K562 (cell line): Measurements from ENCODE around the gene BIRC3. TPM values are rescaled to one million over a fixed set of nuclear protein-coding genes. Genes with fewer than 3 reads are reported as not detected.

Experiments used
- ASH1L ChIP-seq: fragments of 450-650 bp; IDR thresholded peaks from 2 replicates; pipeline ENCODE4 v1.6.1; 2018; ENCODE audit warnings: borderline replicate concordance, mild to moderate bottlenecking, low read depth; ENCODE audit not compliant: partially characterized antibody
- ATF2 ChIP-seq: sonication (generic); formaldehyde crosslinking; IDR thresholded peaks from 2 replicates; pipeline ENCODE4 v1.8.1; 2022; ENCODE audit warnings: missing genetic modification reagents
- CBFA2T2 ChIP-seq: fragments of 450-650 bp; conservative IDR thresholded peaks from 2 replicates; pipeline ENCODE4 v1.6.1; 2017; ENCODE audit warnings: mild to moderate bottlenecking
- CBX3 ChIP-seq, 2 experiments: IDR thresholded peaks; 1 replicate in 1 of 2; 2 replicates in 1 of 2; pipeline ENCODE4 v1.6.1; 2012; ENCODE audit warnings: inconsistent platforms in 2 of 2, low read length in 2 of 2, borderline replicate concordance in 1 of 2, control low read depth in 1 of 2
- CC2D1A ChIP-seq: fragments of 450-650 bp; IDR thresholded peaks from 2 replicates; pipeline ENCODE4 v1.6.1; 2017; ENCODE audit warnings: mild to moderate bottlenecking
- EGR1 ChIP-seq: fragments of 450-650 bp; conservative IDR thresholded peaks from 2 replicates; pipeline ENCODE4 v1.6.1; 2017; ENCODE audit warnings: mild to moderate bottlenecking
- ELF2 ChIP-seq: fragments of 250-450 bp; sonication (Bioruptor Pico); IDR thresholded peaks from 2 replicates; pipeline ENCODE4 v1.5.0; 2021; ENCODE audit warnings: mild to moderate bottlenecking
- GTF3C2 ChIP-seq: IDR thresholded peaks from 3 replicates; pipeline ENCODE4 v1.6.1; 2011; ENCODE audit warnings: borderline replicate concordance, mild to moderate bottlenecking, moderate library complexity; ENCODE audit not compliant: insufficient read length; ENCODE audit errors: extremely low read depth
- KLF6 ChIP-seq: fragments of 250-450 bp; sonication (Bioruptor Pico); IDR thresholded peaks from 2 replicates; pipeline ENCODE4 v1.4.0; 2020; ENCODE audit warnings: mild to moderate bottlenecking, moderate library complexity, borderline replicate concordance
- NR2F6 ChIP-seq: fragments of 450-650 bp; formaldehyde crosslinking; IDR thresholded peaks from 2 replicates; pipeline ENCODE4 v1.4.0; 2020; ENCODE audit warnings: mild to moderate bottlenecking
- POLR2AphosphoS2 ChIP-seq: IDR thresholded peaks from 2 replicates; pipeline ENCODE4 v1.6.1; 2012; ENCODE audit warnings: low read length, improper control_type of control experiment
- SIN3A ChIP-seq, 2 experiments: fragments of 150-350 bp in 1 of 2; IDR thresholded peaks; 2 replicates each; pipeline ENCODE4 v1.6.1; 2011 to 2016; ENCODE audit warnings: borderline replicate concordance in 2 of 2, low read depth in 2 of 2, low read length in 2 of 2, mild to moderate bottlenecking in 2 of 2, moderate library complexity in 2 of 2; ENCODE audit not compliant: control insufficient read depth in 1 of 2
- TCF15 ChIP-seq: fragments of 250-450 bp; sonication (Bioruptor Pico); IDR thresholded peaks from 2 replicates; pipeline ENCODE4 v1.8.0; 2022; ENCODE audit warnings: moderate library complexity, mild to moderate bottlenecking, inconsistent platforms
- THRAP3 ChIP-seq: fragments of 450-650 bp; IDR thresholded peaks from 2 replicates; pipeline ENCODE4 v1.6.1; 2016; ENCODE audit warnings: mild to moderate bottlenecking, inconsistent platforms, borderline replicate concordance
- USF1 ChIP-seq: sonication (generic); formaldehyde crosslinking; IDR thresholded peaks from 2 replicates; pipeline ENCODE4 v1.9.0; 2022; ENCODE audit warnings: mild to moderate bottlenecking, missing genetic modification reagents
- ZNF133 ChIP-seq: fragments of 250-450 bp; sonication (Bioruptor Pico); IDR thresholded peaks from 2 replicates; pipeline ENCODE4 v1.4.0; 2020; ENCODE audit warnings: mild to moderate bottlenecking
- ZNF41 ChIP-seq: fragments of 250-450 bp; sonication (Bioruptor Pico); conservative IDR thresholded peaks from 2 replicates; pipeline ENCODE4 v1.4.0; 2020; ENCODE audit warnings: mild to moderate bottlenecking
- ZSCAN32 ChIP-seq: fragments of 450-650 bp; formaldehyde crosslinking; IDR thresholded peaks from 2 replicates; pipeline ENCODE4 v1.4.0; 2020; ENCODE audit warnings: mild to moderate bottlenecking, moderate library complexity
- polyA plus RNA-seq, 8 experiments: library from polyadenylated mRNA; depleted of rRNA in 4 of 8; stranded (reverse) in 5 of 8; unstranded in 3 of 8; fragments of >200 nt; fragmentation: Nextera tagmentation in 2 of 8; fragmentation: Illumina TruSeq in 1 of 8; extraction: Ambion mirVana in 2 of 8; extraction: Trizol in 1 of 8; gene quantifications; 2 replicates each; pipeline versions ENCODE4 v1.2.1 to v1.2.3, GENCODE V29; 2011 to 2014; ENCODE audit warnings: inconsistent platforms in 1 of 8, missing spikeins in 1 of 8
- total RNA-seq, 7 experiments: library from RNA; depleted of rRNA in 6 of 7; stranded (reverse); fragments of >200 nt in 6 of 7; fragmentation: Illumina TruSeq in 2 of 7; extraction: Trizol in 2 of 7; gene quantifications; 2 replicates each; pipeline versions ENCODE4 v1.2.1 to v1.2.3, GENCODE V29; 2011 to 2021; ENCODE audit warnings: low replicate concordance in 1 of 7

BIRC3 gene
- total and polyA plus RNA-seq, 9 of the 15 experiments (the other 6 are each of a cell fraction or from before 2014, with no cell fraction given), result 0.08 to 0.42 (median 0.18) TPM

GRCh38 chr11:102346748-102347461 is 29.6 kb downstream of the BIRC3 start, which contains the start of gene BIRC2 (continued):
- TF ChIP-seq GTF3C2 (no peak), ZNF41 (CRISPR knock-in tag) (0 out of 2 replicates have a peak, but pooled peaks have one; percentile 50), CBX3 (IDR thresholded peaks at IDR 0.05; ENCODE audit: borderline replicate concordance in 1 of 2, low read length in 2 of 2) (peak in 1 of 2 experiments; percentile 66; a peak in 1 of 3 replicates), ATF2 (CRISPR knock-in tag) (peak; percentile 94), ELF2 (CRISPR knock-in tag) (0 out of 2 replicates have a peak, but pooled peaks have one; percentile 55), THRAP3 (no peak), CBFA2T2 (no peak), EGR1 (no peak), TCF15 (CRISPR knock-in tag) (no peak), POLR2AphosphoS2 (no peak), ASH1L (no peak), USF1 (CRISPR knock-in tag) (peak; percentile 53; the same call in 1 of the 2 replicates), ZSCAN32 (CRISPR knock-in tag) (no peak), KLF6 (CRISPR knock-in tag) (peak; percentile 48; the same call in 1 of the 2 replicates), NR2F6 (CRISPR knock-in tag) (0 out of 2 replicates have a peak, but pooled peaks have one; percentile 26), CC2D1A (peak; percentile 34; the same call in 1 of the 2 replicates), ZNF133 (CRISPR knock-in tag) (no peak), SIN3A (IDR thresholded peaks at IDR 0.05; ENCODE audit: borderline replicate concordance in 2 of 2, control insufficient read depth in 1 of 2, low read depth in 2 of 2, low read length in 2 of 2) (peak in 1 of 2 experiments; percentile 33; a peak in 1 of 4 replicates)
